Liver (tissue), 9 donors: ENCODE data around the gene KLK12. TPM values are rescaled to one million over a fixed set of nuclear protein-coding genes. Genes with fewer than 3 reads are reported as not detected.

ENCODE experiments used
- DNase-seq: peaks from one replicate; pipeline ENCODE4 v3.0.0-alpha.2; 2017; ENCODE audit warnings: low spot score
- H3K27ac ChIP-seq, 2 donors: one replicate each; pipeline ENCODE4 v1.7.0; 2013; ENCODE audit warnings: inconsistent platforms in 2 of 2, low read length in 2 of 2, control low read depth in 1 of 2, low read depth in 1 of 2, mild to moderate bottlenecking in 1 of 2
- H3K27me3 ChIP-seq, 4 donors: one replicate each; pipeline versions ENCODE4 v1.6.1 to v1.7.0; 2013; ENCODE audit warnings: low read length in 3 of 4, inconsistent platforms in 1 of 4, mild to moderate bottlenecking in 1 of 4, moderate library complexity in 1 of 4; ENCODE audit not compliant: control insufficient read depth in 4 of 4, insufficient read depth in 4 of 4
- H3K36me3 ChIP-seq, 4 donors: one replicate each; pipeline versions ENCODE4 v1.6.1 to v1.7.0; 2013; ENCODE audit warnings: low read length in 3 of 4, mild to moderate bottlenecking in 3 of 4, low read depth in 1 of 4, moderate library complexity in 1 of 4; ENCODE audit not compliant: control insufficient read depth in 4 of 4, insufficient read depth in 3 of 4
- H3K4me1 ChIP-seq, 4 donors: one replicate each; pipeline versions ENCODE4 v1.6.1 to v1.7.0; 2013; ENCODE audit warnings: low read length in 3 of 4, mild to moderate bottlenecking in 3 of 4, moderate library complexity in 1 of 4; ENCODE audit not compliant: control insufficient read depth in 4 of 4, insufficient read depth in 4 of 4
- H3K4me3 ChIP-seq, 3 donors: one replicate each; pipeline versions ENCODE4 v1.6.1 to v1.7.0; 2013; ENCODE audit warnings: low read length in 3 of 3, control low read depth in 1 of 3, low read depth in 1 of 3, mild to moderate bottlenecking in 1 of 3
- H3K9ac ChIP-seq, 2 donors: one replicate each; pipeline ENCODE4 v1.7.0; 2013; ENCODE audit warnings: low read length in 2 of 2, mild to moderate bottlenecking in 2 of 2, moderate library complexity in 2 of 2, control low read depth in 1 of 2, low read depth in 1 of 2
- H3K9me3 ChIP-seq, 4 donors: one replicate each; pipeline versions ENCODE4 v1.6.1 to v1.7.0; 2013; ENCODE audit warnings: low read length in 3 of 4; ENCODE audit not compliant: control insufficient read depth in 4 of 4
- CTCF ChIP-seq: fragments of 150-350 bp; IDR thresholded peaks from 2 replicates; pipeline ENCODE4 v1.5.1; 2017; ENCODE audit warnings: improper control_type of control experiment, low read depth, low read length; ENCODE audit not compliant: missing input control
- FOXA1 ChIP-seq: IDR thresholded peaks from 2 replicates; pipeline ENCODE4 v1.6.1; 2016; ENCODE audit warnings: antibody characterized with exemption
- FOXA2 ChIP-seq: IDR thresholded peaks from 2 replicates; pipeline ENCODE4 v1.6.1; 2016; ENCODE audit warnings: antibody characterized with exemption
- GABPA ChIP-seq, 2 donors: IDR thresholded peaks in 1 of 2; conservative IDR thresholded peaks in 1 of 2; 2 replicates each; pipeline ENCODE4 v1.6.1; 2016; ENCODE audit warnings: antibody characterized with exemption in 2 of 2, mild to moderate bottlenecking in 1 of 2, moderate library complexity in 1 of 2
- HNF4A ChIP-seq, 2 donors: conservative IDR thresholded peaks; 2 replicates each; pipeline ENCODE4 v1.6.1; 2016; ENCODE audit warnings: antibody characterized with exemption in 2 of 2, mild to moderate bottlenecking in 2 of 2
- JUND ChIP-seq, 2 donors: IDR thresholded peaks; 2 replicates each; pipeline ENCODE4 v1.6.1; 2016; ENCODE audit warnings: antibody characterized with exemption in 2 of 2
- RAD21 ChIP-seq, 2 donors: IDR thresholded peaks; 2 replicates each; pipeline ENCODE4 v1.6.1; 2016; ENCODE audit warnings: antibody characterized with exemption in 2 of 2, mild to moderate bottlenecking in 2 of 2
- REST ChIP-seq: IDR thresholded peaks from 2 replicates; pipeline ENCODE4 v1.6.1; 2016; ENCODE audit warnings: antibody characterized with exemption, mild to moderate bottlenecking
- YY1 ChIP-seq: IDR thresholded peaks from 2 replicates; pipeline ENCODE4 v1.6.1; 2016; ENCODE audit warnings: antibody characterized with exemption, mild to moderate bottlenecking
- WGBS: extraction: QIAGEN DNeasy Blood & Tissue Kit; methylation state at CpG from one replicate; pipeline ENCODE4 v1.1.7; 2013; 5-methylcytosine and 5-hydroxymethylcytosine counted together
- polyA plus RNA-seq, 2 donors: library from polyadenylated mRNA; stranded (reverse) in 1 of 2; unstranded in 1 of 2; fragments of 200-250 nt in 1 of 2; fragments of >200 nt in 1 of 2; fragmentation: Nextera tagmentation in 1 of 2; extraction: Ambion mirVana in 1 of 2; gene quantifications; one replicate each; pipeline versions ENCODE4 v1.2.1 to v1.2.3, GENCODE V29; 2013 to 2015
- total RNA-seq, 2 donors: library from RNA; depleted of rRNA; stranded (reverse); fragments of >200 nt; gene quantifications; one replicate each; pipeline ENCODE4 v1.2.3, GENCODE V29; 2014
- TF ChIP-seq, protein P1 (sequence below): IDR thresholded peaks from 2 replicates; pipeline ENCODE4 v1.6.1; 2016; ENCODE audit warnings: antibody characterized with exemption
- TF ChIP-seq, protein P2 (sequence below): IDR thresholded peaks from 2 replicates; pipeline ENCODE4 v1.6.1; 2016; ENCODE audit warnings: antibody characterized with exemption
- donor health status: healthy.
- donor health status: healthy.
- donor health status: healthy.
- donor health status: healthy.
- donor health status: healthy.

Gene KLK12
- total and polyA plus RNA-seq, 4 donors, result not detected

- DNase-seq, result no peak
- Histone ChIP-seq H3K36me3 (no peaks in the 10 kb centered on the region), H3K4me3 (no peak overlapping the region), H3K9ac (no peak overlapping the region), H3K4me1 (no peaks in the 10 kb centered on the region), H3K9me3 (peaks cover 0 to 10% (median 3%) of the 10 kb centered on the region in 4 donors), H3K27me3 (no peaks in the 10 kb centered on the region), H3K27ac (no peak overlapping the region)
- 75% methylated on average over 5 of the region's 5 CpGs for WGBS
- TF ChIP-seq FOXA1 (no peak), YY1 (no peak), RAD21 (IDR thresholded peaks at IDR 0.05) (no peak), GABPA (IDR thresholded peaks at IDR 0.05 in 1 of 2, conservative IDR thresholded peaks at IDR 0.05 in 1 of 2) (no peak), JUND (IDR thresholded peaks at IDR 0.05) (no peak), REST (no peak), CTCF (no peak), HNF4A (conservative IDR thresholded peaks at IDR 0.05) (no peak), FOXA2 (no peak)
- TF ChIP-seq, protein P1, sequence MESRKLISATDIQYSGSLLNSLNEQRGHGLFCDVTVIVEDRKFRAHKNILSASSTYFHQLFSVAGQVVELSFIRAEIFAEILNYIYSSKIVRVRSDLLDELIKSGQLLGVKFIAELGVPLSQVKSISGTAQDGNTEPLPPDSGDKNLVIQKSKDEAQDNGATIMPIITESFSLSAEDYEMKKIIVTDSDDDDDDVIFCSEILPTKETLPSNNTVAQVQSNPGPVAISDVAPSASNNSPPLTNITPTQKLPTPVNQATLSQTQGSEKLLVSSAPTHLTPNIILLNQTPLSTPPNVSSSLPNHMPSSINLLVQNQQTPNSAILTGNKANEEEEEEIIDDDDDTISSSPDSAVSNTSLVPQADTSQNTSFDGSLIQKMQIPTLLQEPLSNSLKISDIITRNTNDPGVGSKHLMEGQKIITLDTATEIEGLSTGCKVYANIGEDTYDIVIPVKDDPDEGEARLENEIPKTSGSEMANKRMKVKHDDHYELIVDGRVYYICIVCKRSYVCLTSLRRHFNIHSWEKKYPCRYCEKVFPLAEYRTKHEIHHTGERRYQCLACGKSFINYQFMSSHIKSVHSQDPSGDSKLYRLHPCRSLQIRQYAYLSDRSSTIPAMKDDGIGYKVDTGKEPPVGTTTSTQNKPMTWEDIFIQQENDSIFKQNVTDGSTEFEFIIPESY, result no peak
- TF ChIP-seq, protein P2, sequence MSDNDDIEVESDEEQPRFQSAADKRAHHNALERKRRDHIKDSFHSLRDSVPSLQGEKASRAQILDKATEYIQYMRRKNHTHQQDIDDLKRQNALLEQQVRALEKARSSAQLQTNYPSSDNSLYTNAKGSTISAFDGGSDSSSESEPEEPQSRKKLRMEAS, result no peak
These were observed 41.2 kb upstream of the KLK12 start for GRCh38 chr19:51075998-51076397.

DNA sequence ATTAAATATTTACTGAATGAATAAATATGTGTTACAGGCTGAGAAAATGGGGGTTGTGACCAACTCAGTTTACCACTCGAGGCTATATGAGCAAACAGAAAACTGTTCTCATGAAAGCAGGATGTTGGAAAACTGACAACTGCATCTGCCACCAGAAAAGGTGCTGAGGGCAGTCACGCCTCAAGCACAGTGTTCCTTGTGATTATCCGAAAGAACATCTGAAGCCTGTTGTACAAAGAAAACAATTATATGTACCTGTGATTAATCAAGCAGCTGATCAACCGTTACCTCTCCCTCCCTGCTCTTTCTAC lies 36.2 kb upstream of the KLK12 start:
- TF ChIP-seq, protein P1, result no peak
- TF ChIP-seq JUND (IDR thresholded peaks at IDR 0.05), result no peak
- 55% methylated on average over 4 of the region's 4 CpGs for WGBS
- DNase-seq, result no peak
- H3K27me3 ChIP-seq, result no peaks in the 10 kb centered on the region
- no peak overlapping the region for H3K4me3 ChIP-seq
- H3K36me3 ChIP-seq, result no peaks in the 10 kb centered on the region
- no peak overlapping the region for H3K9ac ChIP-seq
- H3K9me3 ChIP-seq, result peaks cover 0 to 10% (median 3%) of the 10 kb centered on the region in 4 donors
- no peak overlapping the region for H3K27ac ChIP-seq
- H3K4me1 ChIP-seq, result no peaks in the 10 kb centered on the region
